ENCODE measurements around the gene TENT5A.

DNA sequence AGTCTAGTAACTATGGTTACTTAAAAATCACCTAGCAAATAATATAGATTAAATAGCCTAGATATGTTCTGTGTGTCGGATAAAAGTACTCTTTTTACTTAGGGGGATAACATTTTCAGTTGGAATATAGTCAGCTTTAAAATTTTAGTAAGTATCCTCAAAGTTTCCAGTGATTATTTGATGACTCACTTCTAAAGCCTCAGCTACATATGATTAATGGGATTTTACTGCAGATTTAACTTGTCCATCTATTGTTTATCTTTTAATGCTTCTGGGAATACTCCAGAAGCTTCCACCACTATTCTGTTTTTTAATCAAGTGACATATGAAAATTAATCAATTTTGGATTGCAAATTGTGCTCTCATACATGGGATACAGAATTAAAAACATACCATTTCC is 8.7 kb upstream of the TENT5A start:
- TF ChIP-seq CTCF (IDR thresholded peaks at IDR 0.05), result no peak
- TF ChIP-seq EP300 (IDR thresholded peaks at IDR 0.05), result no peak

Measured in tibial nerve (tissue), 4 donors.